CD4-positive, CD25-positive, alpha-beta regulatory T cell (primary cell): Measurements from ENCODE around the gene PLCB1. TPM values are rescaled to one million over a fixed set of nuclear protein-coding genes. Genes with fewer than 3 reads are reported as not detected.
A peak's percentile ranks its signal among the peaks of the same experiment; 100 is the strongest.

ENCODE experiments used
- ATAC-seq, 2 donors: fragments of 150-1000 bp; cut with Tn5 transposase; one replicate each; pipeline ENCODE4 v1.10.0; 2021; ENCODE audit warnings: low read depth in 2 of 2, moderate number of reproducible peaks in 2 of 2, moderate library complexity in 1 of 2
- DNase-seq, 3 donors: peaks; one replicate each; pipeline versions ENCODE4 v3.0.0 to v3.0.0-alpha.2; 2012 to 2022; ENCODE audit warnings: mixed read lengths in 1 of 3
- H3K27ac ChIP-seq: one replicate; pipeline ENCODE4 v1.7.0; 2013; ENCODE audit warnings: mild to moderate bottlenecking, low read length; ENCODE audit not compliant: insufficient read depth, poor library complexity, severe bottlenecking
- H3K27me3 ChIP-seq: one replicate; pipeline ENCODE4 v1.7.0; 2013; ENCODE audit warnings: low read length; ENCODE audit not compliant: control insufficient read depth, insufficient read depth
- H3K36me3 ChIP-seq: one replicate; pipeline ENCODE4 v1.7.0; 2013; ENCODE audit warnings: mild to moderate bottlenecking, low read length, moderate library complexity; ENCODE audit not compliant: control insufficient read depth, insufficient read depth
- H3K4me1 ChIP-seq: 2 replicates; pipeline ENCODE4 v1.7.0; 2013; ENCODE audit warnings: mild to moderate bottlenecking, low read length; ENCODE audit not compliant: insufficient read depth, control insufficient read depth, poor library complexity, severe bottlenecking
- H3K4me3 ChIP-seq: one replicate; pipeline ENCODE4 v1.7.0; 2013; ENCODE audit warnings: low read depth, mild to moderate bottlenecking, low read length, moderate library complexity
- H3K9me3 ChIP-seq, 2 experiments: 1 replicate in 1 of 2; 2 replicates in 1 of 2; pipeline ENCODE4 v1.7.0; 2013; ENCODE audit warnings: low read length in 2 of 2, mild to moderate bottlenecking in 1 of 2, moderate library complexity in 1 of 2; ENCODE audit not compliant: control insufficient read depth in 2 of 2
- H3K27ac Mint-ChIP-seq, 3 donors: one replicate each; pipeline ENCODE4 v1.8.0; 2020 to 2022; ENCODE audit warnings: mild to moderate bottlenecking in 3 of 3, mixed read lengths in 3 of 3, moderate library complexity in 2 of 3
- H3K27me3 Mint-ChIP-seq: one replicate; pipeline ENCODE4 v1.8.0; 2022; ENCODE audit warnings: mild to moderate bottlenecking, mixed read lengths
- H3K36me3 Mint-ChIP-seq: one replicate; pipeline ENCODE4 v1.8.0; 2020; ENCODE audit warnings: mixed read lengths
- H3K4me1 Mint-ChIP-seq, 4 donors: one replicate each; pipeline ENCODE4 v1.8.0; 2020 to 2022; ENCODE audit warnings: mixed read lengths in 4 of 4, mild to moderate bottlenecking in 1 of 4
- H3K4me3 Mint-ChIP-seq, 4 donors: one replicate each; pipeline ENCODE4 v1.8.0; 2020 to 2022; ENCODE audit warnings: mild to moderate bottlenecking in 4 of 4, mixed read lengths in 4 of 4, moderate library complexity in 3 of 4
- H3K9me3 Mint-ChIP-seq, 7 donors: one replicate each; pipeline ENCODE4 v1.8.0; 2020 to 2022; ENCODE audit warnings: mixed read lengths in 7 of 7, mild to moderate bottlenecking in 3 of 7, moderate library complexity in 2 of 7
- polyA plus RNA-seq, 4 donors: library from polyadenylated mRNA; unstranded; fragments of 300-500 nt; fragmentation: Illumina TruSeq; gene quantifications; one replicate each; pipeline ENCODE4 v1.2.3, GENCODE V29; 2021
- total RNA-seq: library from RNA; stranded (reverse); gene quantifications from one replicate; pipeline ENCODE4 v1.2.3, GENCODE V29; 2022

PLCB1 gene
- 1.8 TPM for total RNA-seq
- under 1 TPM in 2 of 4 donors, not detected in 2; 0.17 to 0.44 TPM for polyA plus RNA-seq

DNA sequence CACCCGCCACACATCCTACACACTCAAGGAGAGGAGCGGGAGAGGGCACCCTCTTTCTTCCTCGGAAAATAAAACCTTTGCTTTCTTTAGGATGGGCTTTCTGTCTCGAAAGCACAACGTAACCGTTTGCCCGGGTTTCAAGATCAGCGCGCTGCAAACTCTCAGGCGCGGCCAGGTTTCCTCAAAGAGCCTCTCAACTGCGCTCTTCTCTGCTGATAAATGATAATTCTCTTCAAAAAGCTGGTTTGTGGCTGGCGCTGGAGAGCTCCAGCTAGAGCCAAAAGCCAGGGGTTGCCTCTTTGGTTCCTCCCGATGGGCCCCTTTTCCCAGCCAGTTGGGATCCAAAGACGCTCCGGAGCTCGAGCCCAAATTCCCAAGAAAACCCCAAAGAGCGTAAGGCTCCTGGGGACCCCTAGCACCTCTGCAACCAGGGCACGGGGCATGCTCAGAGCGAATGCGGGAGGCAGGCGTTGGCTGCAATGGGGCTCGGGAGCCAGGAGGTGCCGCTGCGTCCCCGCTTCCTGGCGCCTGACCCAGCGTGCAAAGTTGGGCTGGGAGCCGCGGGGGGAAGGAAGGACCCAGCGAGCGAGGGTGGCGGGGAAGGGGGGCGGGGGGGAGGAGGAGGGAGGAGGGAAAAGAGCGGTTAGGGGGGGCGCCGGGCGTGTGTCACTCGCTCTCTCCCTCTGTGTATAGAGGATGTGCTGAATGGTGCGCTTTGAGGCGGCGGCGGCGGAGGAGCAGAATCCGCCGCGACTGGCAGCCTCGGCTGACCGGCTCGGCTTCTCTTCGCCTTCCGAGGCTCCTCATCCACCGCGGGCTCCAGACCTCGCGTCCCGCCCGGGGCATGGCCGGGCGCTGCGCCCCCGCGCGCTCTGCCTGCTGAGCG, at the start of gene PLCB1:
PLCB1 (plus strand) TSS at position 669 of the 886 bp plus-strand sequence. CDS start 386 bp downstream, outside the sequence.
- H3K4me1 ChIP-seq: peaks cover 4% of the 10 kb centered on the region
- no peaks in the 10 kb centered on the region for H3K36me3 ChIP-seq
- no peak within 1 kb of the TSS for H3K4me3 ChIP-seq
- peaks cover 0 to 3% (median 0%) of the 10 kb centered on the region in 7 donors for H3K9me3 Mint-ChIP-seq
- peaks cover 7% of the 10 kb centered on the region for H3K27me3 ChIP-seq
- peaks cover 58% of the 10 kb centered on the region for H3K27me3 Mint-ChIP-seq
- peak; percentile 14 to 61 (median 38) for DNase-seq
- peak within 1 kb of the TSS in 2 of 4 donors; percentile 57 to 66 for H3K4me3 Mint-ChIP-seq
- H3K9me3 ChIP-seq: no peaks in the 10 kb centered on the region
- H3K27ac Mint-ChIP-seq: no peak within 1 kb of the TSS
- H3K4me1 Mint-ChIP-seq: peaks cover 0 to 13% (median 0%) of the 10 kb centered on the region in 4 donors
- ATAC-seq: peak; percentile 73 to 81
- H3K27ac ChIP-seq: no peak within 1 kb of the TSS
- H3K36me3 Mint-ChIP-seq: no peaks in the 10 kb centered on the region

GRCh38 chr20:8082989-8083388, 49.1 kb upstream of the PLCB1 start:
- no peak overlapping the region for H3K4me3 Mint-ChIP-seq
- no peak for ATAC-seq
- DNase-seq: no peak
- H3K27ac ChIP-seq: no peak overlapping the region
- H3K9me3 Mint-ChIP-seq: no peaks in the 10 kb centered on the region
- no peak overlapping the region for H3K4me3 ChIP-seq
- no peaks in the 10 kb centered on the region for H3K9me3 ChIP-seq
- no peaks in the 10 kb centered on the region for H3K27me3 Mint-ChIP-seq
- no peaks in the 10 kb centered on the region for H3K4me1 Mint-ChIP-seq
- no peaks in the 10 kb centered on the region for H3K36me3 ChIP-seq
- H3K4me1 ChIP-seq: no peaks in the 10 kb centered on the region
- H3K27ac Mint-ChIP-seq: no peak overlapping the region
- H3K27me3 ChIP-seq: peaks cover 2% of the 10 kb centered on the region
- no peaks in the 10 kb centered on the region for H3K36me3 Mint-ChIP-seq

DNA sequence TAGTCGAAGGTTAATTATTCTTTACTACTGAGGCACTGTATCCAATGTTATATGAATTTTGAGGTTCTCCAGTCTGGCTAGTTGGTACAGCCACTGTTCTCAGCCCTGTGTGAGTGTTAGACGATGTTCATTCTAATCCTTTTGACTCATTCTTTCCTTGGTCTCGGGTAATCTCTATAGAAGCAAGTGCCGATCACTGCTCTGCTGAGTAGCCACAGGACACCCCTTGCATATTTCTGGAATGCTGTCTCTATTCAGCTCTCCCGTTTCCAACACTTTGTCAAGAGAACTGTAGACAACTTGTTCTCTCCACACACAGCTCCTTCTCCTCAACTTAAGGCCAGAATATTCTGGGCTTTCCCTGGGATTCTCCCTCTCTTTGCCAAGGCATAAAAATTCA, 42.4 kb upstream of the PLCB1 start:
- no peaks in the 10 kb centered on the region for H3K4me1 Mint-ChIP-seq
- H3K27me3 Mint-ChIP-seq: peaks cover 5% of the 10 kb centered on the region
- no peak overlapping the region for H3K4me3 Mint-ChIP-seq
- no peak overlapping the region for H3K4me3 ChIP-seq
- H3K9me3 ChIP-seq: no peaks in the 10 kb centered on the region
- no peaks in the 10 kb centered on the region for H3K4me1 ChIP-seq
- no peak overlapping the region for H3K27ac ChIP-seq
- no peaks in the 10 kb centered on the region for H3K36me3 Mint-ChIP-seq
- DNase-seq (no peak), ATAC-seq (no peak)
- no peak overlapping the region for H3K27ac Mint-ChIP-seq
- no peaks in the 10 kb centered on the region for H3K36me3 ChIP-seq
- H3K27me3 ChIP-seq: peaks cover 2% of the 10 kb centered on the region
- H3K9me3 Mint-ChIP-seq: peaks cover 0 to 1% (median 0%) of the 10 kb centered on the region in 7 donors

- Mint-ChIP-seq H3K36me3 (no peaks in the 10 kb centered on the region), H3K9me3 (peaks cover 0 to 2% (median 0%) of the 10 kb centered on the region in 7 donors)
- DNase-seq: no peak
Observed at GRCh38 chr20:8094415-8094818, 37.6 kb upstream of the PLCB1 start.

DNA sequence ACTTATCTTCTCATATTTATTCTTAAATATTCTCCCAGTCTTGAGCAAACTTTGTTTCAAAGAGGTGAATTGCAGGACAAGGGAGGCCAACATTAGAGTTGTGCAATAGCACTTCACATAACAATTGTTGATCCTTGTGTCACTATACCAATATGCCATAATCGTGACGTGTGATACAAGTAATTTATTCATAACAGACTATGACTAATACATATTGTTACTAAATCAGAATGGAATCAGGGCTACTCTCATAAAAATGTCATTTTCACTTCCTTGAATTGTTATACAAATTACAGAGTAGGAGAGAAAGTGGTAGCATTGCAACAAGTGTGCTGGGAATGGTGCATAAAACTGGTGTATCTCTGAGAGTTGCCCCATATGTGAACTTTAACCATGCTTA, 37.2 kb upstream of the PLCB1 start:
- peaks cover 0 to 2% (median 0%) of the 10 kb centered on the region in 7 donors for H3K9me3 Mint-ChIP-seq
- H3K27ac ChIP-seq: no peak overlapping the region
- H3K27ac Mint-ChIP-seq: no peak overlapping the region
- H3K4me1 Mint-ChIP-seq: no peaks in the 10 kb centered on the region
- H3K4me3 Mint-ChIP-seq: no peak overlapping the region
- H3K36me3 Mint-ChIP-seq: no peaks in the 10 kb centered on the region
- no peaks in the 10 kb centered on the region for H3K27me3 Mint-ChIP-seq
- no peaks in the 10 kb centered on the region for H3K36me3 ChIP-seq
- no peak overlapping the region for H3K4me3 ChIP-seq
- H3K9me3 ChIP-seq: no peaks in the 10 kb centered on the region
- H3K27me3 ChIP-seq: no peaks in the 10 kb centered on the region
- ATAC-seq (no peak), DNase-seq (no peak)
- no peaks in the 10 kb centered on the region for H3K4me1 ChIP-seq

More at GRCh38 chr20:8094415-8094818, 37.6 kb upstream of the PLCB1 start:
- ATAC-seq: no peak
- no peak overlapping the region for H3K27ac Mint-ChIP-seq
- H3K27ac ChIP-seq: no peak overlapping the region
- no peaks in the 10 kb centered on the region for H3K4me1 Mint-ChIP-seq
- no peaks in the 10 kb centered on the region for H3K9me3 ChIP-seq
- H3K4me3 Mint-ChIP-seq: no peak overlapping the region
- H3K36me3 ChIP-seq: no peaks in the 10 kb centered on the region
- H3K4me1 ChIP-seq: no peaks in the 10 kb centered on the region
- no peaks in the 10 kb centered on the region for H3K27me3 Mint-ChIP-seq
- H3K4me3 ChIP-seq: no peak overlapping the region
- H3K27me3 ChIP-seq: no peaks in the 10 kb centered on the region

- no peak overlapping the region for H3K27ac Mint-ChIP-seq
- ATAC-seq (no peak), DNase-seq (no peak)
- H3K36me3 Mint-ChIP-seq: no peaks in the 10 kb centered on the region
- H3K4me1 Mint-ChIP-seq: no peaks in the 10 kb centered on the region
- Histone ChIP-seq H3K27ac (no peak overlapping the region), H3K4me1 (no peaks in the 10 kb centered on the region), H3K4me3 (no peak overlapping the region), H3K36me3 (no peaks in the 10 kb centered on the region), H3K27me3 (no peaks in the 10 kb centered on the region), H3K9me3 (no peaks in the 10 kb centered on the region)
- no peaks in the 10 kb centered on the region for H3K27me3 Mint-ChIP-seq
- peaks cover 0 to 2% (median 0%) of the 10 kb centered on the region in 7 donors for H3K9me3 Mint-ChIP-seq
- no peak overlapping the region for H3K4me3 Mint-ChIP-seq
Observed at GRCh38 chr20:8095648-8096572, 36.2 kb upstream of the PLCB1 start.

DNA sequence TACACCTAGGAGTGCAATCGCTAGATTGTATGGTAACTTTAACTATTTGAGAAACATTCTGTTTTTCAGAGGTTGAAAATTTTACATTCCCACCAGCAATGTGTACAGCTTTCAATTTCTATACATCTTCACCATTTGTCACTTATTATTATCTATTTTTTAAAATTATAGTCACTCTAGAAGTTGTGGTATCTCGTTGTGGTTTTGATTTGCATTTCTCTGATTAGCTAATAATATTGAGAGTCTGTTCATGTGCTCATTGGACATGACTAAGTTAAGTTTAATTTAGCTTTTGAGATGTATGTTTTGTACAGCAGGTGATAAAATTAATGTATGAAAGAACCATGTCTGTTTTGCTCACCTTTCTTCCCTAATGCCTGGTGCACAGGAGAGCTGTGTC, 34.8 kb upstream of the PLCB1 start:
- ATAC-seq: no peak
- Mint-ChIP-seq H3K9me3 (peaks cover 0 to 2% (median 0%) of the 10 kb centered on the region in 7 donors), H3K4me1 (no peaks in the 10 kb centered on the region), H3K36me3 (no peaks in the 10 kb centered on the region), H3K27me3 (no peaks in the 10 kb centered on the region), H3K27ac (no peak overlapping the region), H3K4me3 (no peak overlapping the region)
- H3K9me3 ChIP-seq: no peaks in the 10 kb centered on the region
- no peak for DNase-seq
- H3K27me3 ChIP-seq: no peaks in the 10 kb centered on the region
- no peak overlapping the region for H3K4me3 ChIP-seq
- H3K4me1 ChIP-seq: no peaks in the 10 kb centered on the region
- H3K36me3 ChIP-seq: no peaks in the 10 kb centered on the region
- no peak overlapping the region for H3K27ac ChIP-seq
